ENCODE measurements around the gene ATP12A. TPM values are rescaled to one million over a fixed set of nuclear protein-coding genes. Genes with fewer than 3 reads are reported as not detected.

ATP12A gene
- total and polyA plus RNA-seq, 2 donors (not counting 1 experiment from before 2014, with no cell fraction given) = not detected

GRCh38 chr13:24683351-24683750, 3.1 kb downstream of the ATP12A start:
- Histone ChIP-seq H3K27ac (ENCODE audit: insufficient read depth, low read length) (no peak overlapping the region), H3K79me2 (ENCODE audit: control insufficient read depth, insufficient read depth, low read length) (no peaks in the 10 kb centered on the region), H3K9ac (ENCODE audit: insufficient read depth, low read length) (no peak overlapping the region), H2AFZ (ENCODE audit: low read length) (no peak overlapping the region), H3K4me1 (ENCODE audit: control insufficient read depth, extremely low read depth, insufficient read depth, low read length) (no peaks in the 10 kb centered on the region), H3K36me3 (ENCODE audit: control insufficient read depth, insufficient read depth, low read length) (no peaks in the 10 kb centered on the region), H3K27me3 (ENCODE audit: control insufficient read depth, insufficient read depth, low read length) (peaks cover 24% of the 10 kb centered on the region), H3K9me3 (ENCODE audit: control insufficient read depth, insufficient read depth, low read depth, low read length) (no peaks in the 10 kb centered on the region), H3K4me2 (ENCODE audit: extremely low read depth, insufficient read depth, low read length) (no peak overlapping the region), H4K20me1 (ENCODE audit: control insufficient read depth, extremely low read depth, insufficient read depth, low read length) (no peaks in the 10 kb centered on the region), H3K4me3 (replicated peaks in 1 of 4; ENCODE audit: control extremely low read depth in 1 of 4, insufficient read depth in 1 of 4, low read depth in 3 of 4, low read length in 4 of 4) (no peak overlapping the region)
- TF ChIP-seq EZH2 (IDR thresholded peaks at IDR 0.05; ENCODE audit: low read length, missing control alignments) = no peak
- TF ChIP-seq CTCF (conservative IDR thresholded peaks at IDR 0.05 in 1 of 2, IDR thresholded peaks at IDR 0.05 in 1 of 2; ENCODE audit: low read depth in 1 of 2, low read length in 2 of 2) = no peak
- DNase-seq (ENCODE audit: low read depth in 2 of 2) = no peak

GRCh38 chr13:24683838-24684599, 3.8 kb downstream of the ATP12A start:
- H4K20me1 ChIP-seq (ENCODE audit: control insufficient read depth, extremely low read depth, insufficient read depth, low read length) = no peaks in the 10 kb centered on the region
- H3K4me2 ChIP-seq (ENCODE audit: extremely low read depth, insufficient read depth, low read length) = no peak overlapping the region
- H3K27me3 ChIP-seq (ENCODE audit: control insufficient read depth, insufficient read depth, low read length) = peaks cover 24% of the 10 kb centered on the region
- no peak overlapping the region for H3K27ac ChIP-seq (ENCODE audit: insufficient read depth, low read length)
- no peaks in the 10 kb centered on the region for H3K36me3 ChIP-seq (ENCODE audit: control insufficient read depth, insufficient read depth, low read length)
- H3K4me1 ChIP-seq (ENCODE audit: control insufficient read depth, extremely low read depth, insufficient read depth, low read length) = no peaks in the 10 kb centered on the region
- H2AFZ ChIP-seq (ENCODE audit: low read length) = no peak overlapping the region
- H3K9ac ChIP-seq (ENCODE audit: insufficient read depth, low read length) = no peak overlapping the region
- no peaks in the 10 kb centered on the region for H3K9me3 ChIP-seq (ENCODE audit: control insufficient read depth, insufficient read depth, low read depth, low read length)
- peak in 1 of 2 donors; percentile 27 for DNase-seq (ENCODE audit: low read depth in 2 of 2)
- TF ChIP-seq EZH2 (IDR thresholded peaks at IDR 0.05; ENCODE audit: low read length, missing control alignments) (no peak), CTCF (conservative IDR thresholded peaks at IDR 0.05 in 1 of 2, IDR thresholded peaks at IDR 0.05 in 1 of 2; ENCODE audit: low read depth in 1 of 2, low read length in 2 of 2) (peak; percentile 55 to 74)
- H3K79me2 ChIP-seq (ENCODE audit: control insufficient read depth, insufficient read depth, low read length) = no peaks in the 10 kb centered on the region
- no peak overlapping the region for H3K4me3 ChIP-seq (replicated peaks in 1 of 4; ENCODE audit: control extremely low read depth in 1 of 4, insufficient read depth in 1 of 4, low read depth in 3 of 4, low read length in 4 of 4)

DNA sequence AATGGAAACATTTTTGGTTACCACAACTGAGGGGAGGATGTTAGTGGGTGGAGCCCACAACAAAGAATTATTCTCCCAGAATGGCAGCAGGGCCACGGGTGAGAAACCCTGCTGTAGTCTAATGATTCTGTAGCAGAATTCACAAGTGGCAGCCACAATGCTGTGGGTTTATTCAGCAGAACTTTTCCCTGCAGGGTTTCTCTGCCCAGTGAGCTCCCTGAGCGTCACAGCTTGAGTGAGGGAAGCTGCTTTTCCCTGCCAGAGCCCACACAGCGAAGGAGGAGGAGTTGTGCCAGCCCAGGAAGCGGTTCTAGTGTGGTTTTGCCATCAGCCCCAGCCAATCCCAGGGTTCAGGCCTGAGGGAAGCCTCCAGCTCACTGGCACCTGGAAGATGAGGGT, 4.4 kb downstream of the ATP12A start:
- Histone ChIP-seq H3K4me2 (ENCODE audit: extremely low read depth, insufficient read depth, low read length) (no peak overlapping the region), H3K27ac (ENCODE audit: insufficient read depth, low read length) (no peak overlapping the region), H3K27me3 (ENCODE audit: control insufficient read depth, insufficient read depth, low read length) (peaks cover 24% of the 10 kb centered on the region), H3K4me3 (replicated peaks in 1 of 4; ENCODE audit: control extremely low read depth in 1 of 4, insufficient read depth in 1 of 4, low read depth in 3 of 4, low read length in 4 of 4) (no peak overlapping the region), H3K9me3 (ENCODE audit: control insufficient read depth, insufficient read depth, low read depth, low read length) (no peaks in the 10 kb centered on the region), H3K4me1 (ENCODE audit: control insufficient read depth, extremely low read depth, insufficient read depth, low read length) (no peaks in the 10 kb centered on the region), H4K20me1 (ENCODE audit: control insufficient read depth, extremely low read depth, insufficient read depth, low read length) (no peaks in the 10 kb centered on the region), H3K36me3 (ENCODE audit: control insufficient read depth, insufficient read depth, low read length) (no peaks in the 10 kb centered on the region), H3K9ac (ENCODE audit: insufficient read depth, low read length) (no peak overlapping the region), H2AFZ (ENCODE audit: low read length) (no peak overlapping the region), H3K79me2 (ENCODE audit: control insufficient read depth, insufficient read depth, low read length) (no peaks in the 10 kb centered on the region)
- no peak for DNase-seq (ENCODE audit: low read depth in 2 of 2)
- TF ChIP-seq CTCF (conservative IDR thresholded peaks at IDR 0.05 in 1 of 2, IDR thresholded peaks at IDR 0.05 in 1 of 2; ENCODE audit: low read depth in 1 of 2, low read length in 2 of 2) (no peak), EZH2 (IDR thresholded peaks at IDR 0.05; ENCODE audit: low read length, missing control alignments) (no peak)

Measured in fibroblast of lung (primary cell).